ENCODE results near the gene LMF2.

DNA sequence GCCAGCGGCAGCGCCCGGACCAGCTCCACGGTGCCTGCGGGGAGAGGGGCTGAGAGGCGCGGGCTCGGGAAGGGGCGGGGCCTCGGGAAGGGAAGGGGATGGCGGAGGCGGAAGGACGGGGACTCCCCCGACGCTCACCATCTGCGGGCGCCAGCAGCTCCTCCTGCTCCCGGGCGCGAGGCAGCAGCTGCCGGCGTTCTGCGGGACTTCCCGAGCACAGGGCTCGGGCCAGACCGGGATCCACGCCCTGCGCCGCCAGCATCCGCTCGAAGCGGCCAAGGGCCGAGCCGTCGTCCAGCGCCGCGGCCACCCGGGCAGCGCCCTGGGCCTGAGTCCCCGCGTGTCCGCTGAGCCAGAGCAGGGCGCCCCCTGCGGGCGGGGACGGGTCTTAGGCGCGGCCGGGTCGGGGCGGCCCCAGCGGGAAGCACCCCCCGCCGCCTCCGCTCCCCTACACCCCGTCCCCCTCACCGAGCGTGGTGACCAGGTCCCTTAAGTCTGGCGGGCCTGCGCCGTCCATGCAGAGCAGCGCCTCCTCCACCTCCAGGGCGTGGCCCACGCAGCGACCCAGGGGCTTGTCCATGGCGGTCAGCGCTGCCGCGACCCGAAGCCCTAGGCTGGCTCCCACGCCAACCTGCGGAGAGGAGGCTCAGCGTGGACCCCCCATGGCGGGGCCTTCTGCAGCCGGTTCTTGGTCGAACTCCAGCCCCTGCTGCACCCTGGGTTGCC lies 18.8 kb upstream of the LMF2 start:
- TF ChIP-seq, protein P1, sequence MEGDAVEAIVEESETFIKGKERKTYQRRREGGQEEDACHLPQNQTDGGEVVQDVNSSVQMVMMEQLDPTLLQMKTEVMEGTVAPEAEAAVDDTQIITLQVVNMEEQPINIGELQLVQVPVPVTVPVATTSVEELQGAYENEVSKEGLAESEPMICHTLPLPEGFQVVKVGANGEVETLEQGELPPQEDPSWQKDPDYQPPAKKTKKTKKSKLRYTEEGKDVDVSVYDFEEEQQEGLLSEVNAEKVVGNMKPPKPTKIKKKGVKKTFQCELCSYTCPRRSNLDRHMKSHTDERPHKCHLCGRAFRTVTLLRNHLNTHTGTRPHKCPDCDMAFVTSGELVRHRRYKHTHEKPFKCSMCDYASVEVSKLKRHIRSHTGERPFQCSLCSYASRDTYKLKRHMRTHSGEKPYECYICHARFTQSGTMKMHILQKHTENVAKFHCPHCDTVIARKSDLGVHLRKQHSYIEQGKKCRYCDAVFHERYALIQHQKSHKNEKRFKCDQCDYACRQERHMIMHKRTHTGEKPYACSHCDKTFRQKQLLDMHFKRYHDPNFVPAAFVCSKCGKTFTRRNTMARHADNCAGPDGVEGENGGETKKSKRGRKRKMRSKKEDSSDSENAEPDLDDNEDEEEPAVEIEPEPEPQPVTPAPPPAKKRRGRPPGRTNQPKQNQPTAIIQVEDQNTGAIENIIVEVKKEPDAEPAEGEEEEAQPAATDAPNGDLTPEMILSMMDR (IDR thresholded peaks at IDR 0.05; ENCODE audit: insufficient read depth, low read length, poor library complexity, severe bottlenecking): peak; percentile 67
- TF ChIP-seq EZH2phosphoT487 (conservative IDR thresholded peaks at IDR 0.05; ENCODE audit: low read length): no peak
